PC-9 (cell line): ENCODE data around the gene SAPCD2.

Experiments used
- EZH2 ChIP-seq: fragments of 200-600 bp; sonication (generic); IDR thresholded peaks from 2 replicates; pipeline ENCODE4 v1.8.0; 2017; ENCODE audit warnings: antibody characterized with exemption, low read depth
- TF ChIP-seq, protein P1 (sequence below): fragments of 200-600 bp; sonication (generic); conservative IDR thresholded peaks from 2 replicates; pipeline ENCODE4 v1.6.1; 2017; ENCODE audit warnings: mixed run types, antibody characterized with exemption, mild to moderate bottlenecking, moderate library complexity

DNA sequence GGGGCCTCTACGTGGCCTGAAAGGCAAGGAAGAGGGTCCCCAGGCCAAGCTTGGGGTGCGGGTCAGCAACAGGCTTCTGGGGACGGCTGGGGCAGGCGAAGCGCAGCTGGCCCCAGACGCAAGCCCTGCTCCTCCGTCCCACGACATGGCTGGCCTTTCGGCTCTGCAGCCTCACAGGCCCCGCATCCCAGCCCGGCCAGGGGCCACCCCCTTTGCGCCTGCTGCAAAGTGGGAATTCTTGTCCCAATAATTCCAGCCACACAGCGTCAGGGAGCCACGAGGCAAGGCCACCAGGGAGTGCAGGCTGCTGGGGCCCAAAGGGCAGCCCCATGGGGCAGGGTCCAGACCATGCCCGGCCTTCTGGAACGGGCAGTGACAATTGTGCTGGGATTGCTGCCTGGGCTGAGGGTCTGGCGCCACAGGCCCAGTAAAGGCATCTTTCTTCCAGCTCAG, 15.4 kb downstream of the SAPCD2 start:
- TF ChIP-seq, protein P1, sequence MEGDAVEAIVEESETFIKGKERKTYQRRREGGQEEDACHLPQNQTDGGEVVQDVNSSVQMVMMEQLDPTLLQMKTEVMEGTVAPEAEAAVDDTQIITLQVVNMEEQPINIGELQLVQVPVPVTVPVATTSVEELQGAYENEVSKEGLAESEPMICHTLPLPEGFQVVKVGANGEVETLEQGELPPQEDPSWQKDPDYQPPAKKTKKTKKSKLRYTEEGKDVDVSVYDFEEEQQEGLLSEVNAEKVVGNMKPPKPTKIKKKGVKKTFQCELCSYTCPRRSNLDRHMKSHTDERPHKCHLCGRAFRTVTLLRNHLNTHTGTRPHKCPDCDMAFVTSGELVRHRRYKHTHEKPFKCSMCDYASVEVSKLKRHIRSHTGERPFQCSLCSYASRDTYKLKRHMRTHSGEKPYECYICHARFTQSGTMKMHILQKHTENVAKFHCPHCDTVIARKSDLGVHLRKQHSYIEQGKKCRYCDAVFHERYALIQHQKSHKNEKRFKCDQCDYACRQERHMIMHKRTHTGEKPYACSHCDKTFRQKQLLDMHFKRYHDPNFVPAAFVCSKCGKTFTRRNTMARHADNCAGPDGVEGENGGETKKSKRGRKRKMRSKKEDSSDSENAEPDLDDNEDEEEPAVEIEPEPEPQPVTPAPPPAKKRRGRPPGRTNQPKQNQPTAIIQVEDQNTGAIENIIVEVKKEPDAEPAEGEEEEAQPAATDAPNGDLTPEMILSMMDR, result no peak
- TF ChIP-seq EZH2, result no peak
